Measurements from ENCODE around the gene F13B.
"Not testable (repeated sequence)": the region's sequence is repeated elsewhere in the genome, so short reads cannot be mapped to it uniquely, and the experiment has no call there.

The F13B gene

DNA sequence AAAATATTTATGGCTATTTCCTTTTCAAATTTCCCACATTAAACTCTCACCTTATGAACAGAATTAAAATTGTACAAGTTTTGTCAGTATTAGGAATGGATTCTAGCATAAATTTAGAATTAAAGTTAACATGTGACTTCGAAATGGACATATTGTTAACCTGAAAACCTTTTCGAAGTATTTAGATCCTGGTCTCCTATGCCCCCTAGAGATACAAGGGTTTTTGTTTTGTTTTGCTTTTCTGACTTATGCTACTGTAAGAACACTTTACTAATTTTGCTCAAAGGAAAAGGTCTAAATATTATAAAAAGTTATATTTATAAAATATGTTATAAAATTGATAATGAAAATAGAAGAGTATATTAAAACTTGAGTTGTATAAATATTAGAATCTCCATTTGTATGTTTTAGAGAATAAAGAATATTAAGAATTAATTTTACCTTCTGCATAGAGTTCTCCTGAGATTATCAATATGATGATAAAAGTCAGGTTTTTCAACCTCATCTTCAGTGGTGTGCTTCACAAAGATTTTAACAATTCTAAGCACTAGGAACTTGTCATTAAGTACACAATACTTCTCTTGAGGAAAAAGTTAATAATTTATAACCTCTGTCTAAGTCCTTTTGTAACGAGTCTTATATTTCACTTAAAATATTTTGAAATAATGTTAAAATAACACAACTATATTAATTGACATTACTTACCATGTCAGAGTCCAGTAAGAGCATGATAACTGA is at the start of gene F13B:
TSS of gene F13B (minus strand) at position 542 of the 738 bp plus-strand sequence. CDS start at position 505, 37 bp downstream.
- no peak for DNase-seq

DNA sequence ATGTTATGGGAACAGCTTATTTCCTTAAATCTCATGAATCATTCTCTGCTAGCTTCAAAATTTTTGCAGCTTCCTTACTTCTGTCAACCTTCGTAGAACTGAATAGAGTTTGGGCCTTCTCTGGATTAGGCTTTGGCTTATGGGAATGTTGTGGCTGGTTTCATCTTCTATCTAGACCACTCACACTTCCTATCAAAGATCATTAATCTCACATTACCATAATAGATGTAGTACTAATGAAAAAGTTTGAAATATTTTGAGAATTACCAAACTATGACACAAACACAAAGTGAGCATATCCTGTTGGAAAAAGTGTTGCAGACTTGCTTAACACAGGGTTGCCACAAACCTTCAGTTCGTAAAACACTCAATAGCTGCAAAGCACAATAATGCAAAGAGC is 49.1 kb upstream of the F13B start:
- DNase-seq: no peak

DNA sequence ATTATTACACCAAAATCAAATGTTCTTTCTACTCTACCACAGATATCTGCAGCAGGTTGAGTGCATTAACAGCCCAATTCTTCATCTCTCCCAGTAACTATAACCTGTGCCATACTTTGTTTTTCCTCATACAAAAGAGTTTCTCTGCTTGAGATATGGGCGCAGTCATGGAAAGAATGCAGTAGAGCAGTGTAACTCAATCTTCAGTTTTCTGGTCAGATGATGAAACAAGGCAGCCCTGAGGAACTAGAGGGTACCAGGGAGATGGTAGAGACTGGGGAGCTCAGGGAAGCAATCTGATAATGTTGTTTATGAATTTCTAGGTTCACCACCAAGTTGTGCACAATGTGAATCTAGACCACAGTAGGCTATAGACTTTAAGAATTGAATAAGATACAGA is 39.8 kb upstream of the F13B start:
- DNase-seq: no peak

DNA sequence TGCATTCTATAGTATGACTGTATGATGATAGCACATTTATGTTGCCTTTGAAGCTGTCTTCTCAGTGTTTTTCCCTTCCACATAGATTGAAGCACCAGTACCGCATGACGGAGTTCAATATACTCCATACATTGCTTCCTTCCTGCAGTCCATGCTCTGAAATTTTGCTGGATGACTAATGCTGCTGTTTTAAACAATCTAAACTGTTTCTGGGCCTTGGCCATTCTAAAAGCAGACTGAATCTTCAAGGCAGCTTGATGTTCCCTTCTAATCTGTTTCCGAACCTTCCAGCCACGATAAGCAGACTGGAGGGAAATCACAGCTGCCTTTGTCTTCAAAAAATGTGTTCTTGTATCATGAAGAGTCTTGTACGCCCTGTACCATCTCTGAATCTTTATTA is 36.2 kb upstream of the F13B start:
- DNase-seq: no peak

GRCh38 chr1:197101978-197102377 is 34.9 kb upstream of the F13B start:
- DNase-seq: no peak

DNA sequence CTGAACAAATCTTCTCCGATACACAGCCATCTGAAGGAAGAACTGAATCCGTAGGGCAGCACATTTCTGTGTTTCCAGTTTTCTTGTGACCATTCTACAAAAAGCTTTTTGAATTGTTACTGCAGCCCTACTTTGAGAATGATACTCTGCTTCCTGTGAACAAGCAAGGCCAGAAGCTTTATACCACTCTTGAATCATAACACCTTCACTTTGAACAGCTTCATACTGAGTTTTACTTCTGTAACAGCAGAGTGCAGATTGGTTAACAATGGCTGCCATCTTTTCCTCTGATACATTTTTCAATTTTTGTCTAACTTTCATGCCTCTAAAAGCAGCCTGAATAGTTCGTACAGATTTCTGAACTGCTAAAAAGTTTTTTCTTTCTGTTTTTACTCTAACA is 33.6 kb upstream of the F13B start:
- no peak for DNase-seq

DNA sequence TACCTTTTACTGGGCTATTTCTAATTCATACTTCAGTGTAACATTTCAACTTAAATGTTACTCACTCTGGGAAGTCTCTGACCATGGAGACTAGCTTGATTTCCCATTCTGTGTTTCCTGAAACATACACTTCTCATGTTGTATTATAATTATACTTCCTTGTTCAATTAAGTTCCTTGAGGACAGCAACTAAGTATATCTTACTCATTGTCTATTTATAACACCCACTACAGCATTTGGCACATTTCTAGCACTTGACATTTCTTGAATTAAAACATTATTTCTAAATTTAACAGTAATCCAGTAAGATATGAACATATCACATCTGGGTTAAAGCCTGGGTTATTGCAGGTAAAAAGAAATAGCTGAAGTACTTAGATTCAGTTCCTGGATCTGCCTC is 32.4 kb upstream of the F13B start:
- DNase-seq: no peak

DNA sequence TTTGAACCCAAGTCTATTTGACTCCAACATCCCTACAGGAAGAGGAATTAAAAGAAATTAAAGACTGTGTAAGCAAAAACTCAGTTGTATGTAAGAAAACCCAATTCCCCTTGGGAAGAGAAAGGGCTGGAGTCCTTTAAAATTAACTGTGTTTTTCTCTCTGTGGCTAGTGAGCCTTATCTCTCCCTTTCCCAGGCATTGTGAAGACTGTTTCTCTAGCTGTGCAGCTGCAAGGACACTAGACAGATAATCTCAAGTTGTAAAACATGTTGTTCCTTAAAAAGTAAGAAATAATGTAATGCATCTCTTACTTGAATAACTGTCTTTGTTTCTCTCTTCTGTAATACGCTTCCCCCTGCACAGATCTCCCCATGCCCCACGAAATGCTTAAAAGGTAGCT is 29.9 kb upstream of the F13B start:
- DNase-seq: not testable (repeated sequence)

DNA sequence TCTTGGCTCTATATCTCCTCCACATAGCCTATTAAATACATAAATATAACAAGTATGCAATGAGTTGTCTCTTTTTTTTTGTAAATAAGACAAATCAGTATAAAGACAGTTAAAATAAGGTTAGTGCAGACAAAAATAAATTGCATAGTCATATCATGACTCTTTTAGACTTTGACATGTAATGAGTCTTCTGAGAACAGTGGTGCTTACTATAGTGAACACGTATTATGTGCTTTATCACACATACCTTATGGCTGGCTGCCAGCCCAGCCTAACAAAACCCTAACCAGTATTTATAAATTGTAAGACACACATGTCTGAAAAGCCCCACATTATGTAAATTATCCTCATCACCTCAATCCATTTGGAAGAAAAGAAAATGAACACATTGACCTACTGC is 29.1 kb upstream of the F13B start:
- no peak for DNase-seq

- no peak for DNase-seq
Measured at GRCh38 chr1:197093226-197093885, 26.3 kb upstream of the F13B start.

- DNase-seq: no peak
Measured at GRCh38 chr1:197092491-197093023, 25.5 kb upstream of the F13B start.

DNA sequence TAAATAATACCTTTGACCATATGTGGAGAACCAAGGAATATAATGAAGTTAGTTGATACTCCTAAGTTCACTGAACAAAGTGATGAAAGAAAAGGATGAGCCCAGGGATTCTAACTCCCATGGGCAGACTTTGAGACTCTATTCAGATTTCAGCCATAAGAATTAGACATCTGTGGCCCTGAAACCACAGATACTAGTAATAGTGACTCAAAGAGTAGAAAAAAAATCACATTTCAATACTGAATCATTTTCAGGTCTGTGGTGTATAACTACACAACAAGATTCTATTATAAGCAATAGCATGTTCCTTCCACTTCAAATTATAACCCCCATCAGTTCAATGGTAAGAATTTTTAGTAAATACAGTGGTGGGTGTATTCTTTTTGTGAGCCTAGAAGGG is 16.4 kb upstream of the F13B start:
- DNase-seq: no peak

DNA sequence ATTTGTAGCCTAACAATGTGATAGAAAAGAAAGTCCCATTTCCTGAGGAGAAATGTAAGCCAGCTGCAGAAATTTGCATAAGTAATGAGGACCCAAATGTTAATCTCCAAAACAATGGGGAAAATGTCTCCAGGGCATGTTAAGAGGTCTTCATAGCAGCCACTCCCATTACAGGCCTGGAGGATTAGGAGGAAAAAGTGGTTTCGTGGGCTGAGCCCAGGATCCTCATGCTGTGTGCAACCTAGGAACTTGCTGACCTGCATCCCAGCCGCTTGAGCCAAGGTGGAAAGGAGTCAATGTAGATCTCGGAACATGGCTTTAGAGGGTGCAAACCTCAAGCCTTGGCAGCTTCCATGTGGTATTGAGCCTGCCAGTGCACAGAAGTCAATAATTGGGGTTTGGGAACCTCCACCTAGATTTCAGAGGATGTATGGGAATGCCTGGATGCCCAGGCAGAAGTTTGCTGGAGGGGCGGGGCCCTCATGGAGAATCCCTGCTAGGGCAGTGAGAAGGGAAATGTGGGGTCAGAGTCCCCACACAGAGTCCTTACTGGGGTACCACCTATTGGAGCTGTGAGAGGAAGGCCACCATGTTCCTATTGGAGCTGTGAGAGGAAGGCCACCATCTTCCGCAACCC is 14.2 kb upstream of the F13B start:
- DNase-seq: no peak

GRCh38 chr1:197080323-197080722 is 13.3 kb upstream of the F13B start:
- no peak for DNase-seq

DNA sequence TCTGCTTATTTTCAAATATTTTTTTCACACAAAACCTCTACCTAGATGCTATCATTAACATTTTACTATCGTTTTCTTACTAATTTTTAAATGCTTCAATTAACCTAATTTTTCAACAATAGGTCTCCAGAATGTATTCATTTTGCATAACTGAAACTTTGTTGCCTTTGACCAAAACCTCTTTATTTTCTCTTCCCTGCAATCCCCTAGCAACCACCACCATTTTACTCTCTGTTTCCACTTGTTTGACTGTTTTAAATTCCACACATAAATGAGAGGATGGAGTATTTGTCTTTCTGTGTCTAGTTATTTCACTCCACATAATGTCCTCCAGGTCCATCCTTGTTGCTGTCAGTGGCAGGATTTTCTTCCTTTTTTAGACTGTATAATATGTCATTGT is 9.5 kb upstream of the F13B start:
- no peak for DNase-seq

DNA sequence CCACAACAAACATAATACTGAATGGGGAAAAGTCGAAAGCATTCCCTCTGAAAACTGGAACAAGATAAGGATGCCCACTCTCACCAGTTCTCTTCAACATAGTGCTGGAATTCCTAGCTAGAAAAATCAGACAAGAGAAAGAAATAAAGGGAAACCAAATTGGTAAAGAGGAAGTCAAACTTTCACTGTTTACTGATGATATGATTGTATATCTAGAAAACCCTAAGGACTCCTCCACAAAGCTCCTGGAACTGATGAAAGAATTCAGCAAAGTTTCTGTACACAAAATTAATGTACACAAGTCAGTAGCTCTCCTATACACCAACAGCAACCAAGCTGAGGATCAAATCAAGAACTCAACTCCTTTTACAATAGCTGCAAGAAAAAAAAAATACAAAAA is 6.9 kb upstream of the F13B start:
- DNase-seq: no peak

GRCh38 chr1:197067457-197067818 is 378 bp upstream of the F13B start:
- no peak for DNase-seq

GRCh38 chr1:197066277-197066676 is 783 bp downstream of the F13B start:
- no peak for DNase-seq

DNA sequence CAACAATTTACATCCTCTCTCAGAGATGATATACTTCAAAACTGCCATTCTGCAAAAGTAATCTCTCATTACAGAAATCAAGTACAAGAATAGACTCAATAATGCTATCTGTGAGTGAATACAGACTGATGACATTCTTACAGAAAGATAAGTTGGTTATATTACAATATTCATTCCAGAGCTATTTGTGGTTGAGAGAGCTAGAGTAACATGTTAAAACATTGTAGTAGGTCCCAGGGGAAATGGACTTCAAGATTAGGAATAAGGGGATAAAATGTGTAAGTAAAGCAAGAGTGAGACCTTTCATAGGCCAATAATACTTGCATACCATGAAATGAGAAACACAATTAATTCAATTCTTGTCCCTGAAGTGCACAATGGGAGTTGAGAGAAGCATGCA is 1.5 kb downstream of the F13B start:
- no peak for DNase-seq

- no peak for DNase-seq
Measured at GRCh38 chr1:197063212-197063611, 3.8 kb downstream of the F13B start.

DNA sequence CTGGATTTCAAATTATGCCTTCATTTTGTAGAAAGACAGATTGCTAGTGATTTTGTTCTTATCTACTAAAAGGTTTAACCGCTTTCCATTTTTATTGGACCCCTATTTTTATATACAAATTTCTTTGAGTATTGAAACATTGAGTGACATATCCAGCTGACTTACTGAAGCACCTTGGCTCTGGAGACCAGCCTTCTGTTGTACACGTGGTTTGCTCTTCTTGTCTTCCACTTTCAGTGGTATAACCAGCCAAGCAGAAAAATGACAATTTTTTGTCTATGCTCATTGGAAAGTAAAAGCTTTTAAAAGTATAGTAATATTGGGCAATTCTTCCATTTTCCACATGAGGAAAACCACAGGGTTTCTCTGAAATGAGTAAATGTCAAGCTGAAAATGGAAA is 4.4 kb downstream of the F13B start:
- DNase-seq: no peak

- DNase-seq: no peak
Measured at GRCh38 chr1:197049100-197049499, 18.0 kb downstream of the F13B start.

DNA sequence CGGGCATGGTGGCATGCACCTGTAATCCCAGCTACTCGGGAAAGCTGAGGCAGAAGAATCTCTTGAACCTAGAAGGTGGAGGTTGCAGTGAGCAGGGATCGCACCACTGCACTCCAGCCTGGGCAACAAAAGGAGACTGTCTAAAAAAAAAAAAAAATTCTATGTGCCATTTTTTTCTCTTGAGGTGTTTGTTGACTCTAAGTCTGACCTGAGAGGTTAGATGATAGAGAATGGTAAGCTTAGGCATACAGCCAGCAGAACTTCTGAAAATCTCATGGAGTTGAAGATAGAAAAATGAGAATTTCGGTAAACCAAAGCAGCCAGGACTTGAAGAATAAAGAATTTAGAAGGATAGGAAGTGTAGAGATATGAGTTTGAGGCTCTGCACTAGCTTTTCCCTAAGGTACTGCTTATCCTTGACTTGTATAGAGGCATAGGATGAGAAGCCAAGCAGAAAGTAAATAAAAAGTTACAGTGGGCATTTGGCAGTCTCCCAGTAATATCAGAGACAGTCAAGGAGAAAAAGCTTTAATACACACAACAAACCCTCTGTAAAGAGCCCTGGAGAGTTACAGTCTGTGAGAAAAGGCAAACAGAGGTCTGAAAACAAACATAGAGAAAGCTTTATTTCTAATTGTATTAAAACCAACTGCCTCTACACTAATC is 24.3 kb downstream of the F13B start:
- no peak for DNase-seq
